Measurements from ENCODE around the gene TEX11. TPM values are rescaled to one million over a fixed set of nuclear protein-coding genes. Genes with fewer than 3 reads are reported as not detected.

Gene TEX11
- total and polyA plus RNA-seq, 2 experiments from 2014 or later: 0.60 to 1.0 TPM

DNA sequence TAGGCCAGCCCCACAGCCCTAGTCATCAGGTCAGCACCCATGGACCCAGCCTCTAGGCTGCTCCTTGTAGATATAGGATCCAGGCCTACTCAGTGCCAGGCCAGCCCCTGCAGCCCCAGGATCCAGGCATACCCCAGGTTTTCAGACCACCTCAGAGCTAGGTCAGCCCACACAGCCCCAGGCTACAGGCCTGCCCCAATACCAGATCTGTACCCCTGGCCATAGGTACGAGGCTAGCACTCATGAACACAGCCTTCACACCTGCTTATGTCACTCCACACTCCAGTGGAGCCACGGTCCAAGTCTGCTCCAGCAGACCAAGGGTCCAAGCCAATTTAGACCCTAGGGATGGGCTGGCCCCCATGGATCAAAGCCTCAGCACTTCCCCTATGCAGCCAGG is 272.8 kb downstream of the TEX11 start (continued):
- TF ChIP-seq, protein P1, sequence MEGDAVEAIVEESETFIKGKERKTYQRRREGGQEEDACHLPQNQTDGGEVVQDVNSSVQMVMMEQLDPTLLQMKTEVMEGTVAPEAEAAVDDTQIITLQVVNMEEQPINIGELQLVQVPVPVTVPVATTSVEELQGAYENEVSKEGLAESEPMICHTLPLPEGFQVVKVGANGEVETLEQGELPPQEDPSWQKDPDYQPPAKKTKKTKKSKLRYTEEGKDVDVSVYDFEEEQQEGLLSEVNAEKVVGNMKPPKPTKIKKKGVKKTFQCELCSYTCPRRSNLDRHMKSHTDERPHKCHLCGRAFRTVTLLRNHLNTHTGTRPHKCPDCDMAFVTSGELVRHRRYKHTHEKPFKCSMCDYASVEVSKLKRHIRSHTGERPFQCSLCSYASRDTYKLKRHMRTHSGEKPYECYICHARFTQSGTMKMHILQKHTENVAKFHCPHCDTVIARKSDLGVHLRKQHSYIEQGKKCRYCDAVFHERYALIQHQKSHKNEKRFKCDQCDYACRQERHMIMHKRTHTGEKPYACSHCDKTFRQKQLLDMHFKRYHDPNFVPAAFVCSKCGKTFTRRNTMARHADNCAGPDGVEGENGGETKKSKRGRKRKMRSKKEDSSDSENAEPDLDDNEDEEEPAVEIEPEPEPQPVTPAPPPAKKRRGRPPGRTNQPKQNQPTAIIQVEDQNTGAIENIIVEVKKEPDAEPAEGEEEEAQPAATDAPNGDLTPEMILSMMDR (conservative IDR thresholded peaks at IDR 0.05; ENCODE audit: low read depth in 2 of 2): no peak

DNA sequence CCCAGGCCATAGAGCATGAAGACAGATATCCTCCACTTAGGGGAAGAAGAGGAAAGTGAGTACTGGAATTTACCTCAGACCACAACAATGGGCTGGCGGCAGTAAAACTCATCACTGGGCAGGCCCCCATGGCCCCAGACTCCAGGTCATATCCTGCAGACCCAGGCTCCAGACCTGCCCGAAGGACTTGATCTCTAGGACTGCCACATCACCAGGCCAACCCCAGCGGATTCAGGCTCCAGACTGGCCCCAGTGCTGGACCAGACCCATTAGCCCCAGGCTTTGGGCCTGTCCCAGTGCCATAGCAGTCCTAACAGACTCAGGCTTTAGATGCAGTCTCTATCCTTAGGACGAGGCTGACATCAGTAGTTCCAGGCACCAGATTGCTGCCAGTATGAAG is 273.3 kb downstream of the TEX11 start:
- H3K79me2 ChIP-seq (replicated peaks; ENCODE audit: insufficient read depth): no peaks in the 10 kb centered on the region
- H3K36me3 ChIP-seq (ENCODE audit: insufficient read depth): no peaks in the 10 kb centered on the region
- DNase-seq (ENCODE audit: low spot score): no peak
- no peaks in the 10 kb centered on the region for H4K20me1 ChIP-seq (replicated peaks; ENCODE audit: insufficient read depth)
- H3K9me3 Mint-ChIP-seq: peaks cover 9% of the 10 kb centered on the region
- no peak overlapping the region for H3K4me3 Mint-ChIP-seq
- no peaks in the 10 kb centered on the region for H3K27me3 Mint-ChIP-seq (ENCODE audit: insufficient read depth, low read depth, poor library complexity)
- H3K27me3 ChIP-seq (ENCODE audit: insufficient read depth): no peaks in the 10 kb centered on the region
- no peaks in the 10 kb centered on the region for H3K4me1 ChIP-seq (ENCODE audit: insufficient read depth)
- no peak overlapping the region for H3K27ac Mint-ChIP-seq
- H3K4me2 ChIP-seq: no peak overlapping the region
- ATAC-seq: no peak
- H3F3A ChIP-seq (replicated peaks; ENCODE audit: low read depth): no peaks in the 10 kb centered on the region
- H2AFZ ChIP-seq: no peak overlapping the region
- H3K27ac ChIP-seq (ENCODE audit: low read depth): no peak overlapping the region
- 0 out of 3 replicates have a peak, but pooled peaks cover 3% of the 10 kb centered on the region for H3K36me3 Mint-ChIP-seq (ENCODE audit: low read depth)
- H3K9me2 ChIP-seq (ENCODE audit: insufficient read depth): no peaks in the 10 kb centered on the region
- H3K4me1 Mint-ChIP-seq: no peaks in the 10 kb centered on the region
- H3K4me3 ChIP-seq: no peak overlapping the region
- TF ChIP-seq NANOG (IDR thresholded peaks at IDR 0.05; ENCODE audit: borderline replicate concordance) (no peak), ZNF331 (CRISPR knock-in tag; IDR thresholded peaks at IDR 0.05; ENCODE audit: low read depth) (no peak), ZNF114 (CRISPR knock-in tag; IDR thresholded peaks at IDR 0.05) (no peak), JUNB (IDR thresholded peaks at IDR 0.05; ENCODE audit: unreplicated experiment) (no peak), STAT1 (IDR thresholded peaks at IDR 0.05; ENCODE audit: unreplicated experiment) (no peak), EZH2phosphoT487 (IDR thresholded peaks at IDR 0.05; ENCODE audit: unreplicated experiment) (no peak), POLR2AphosphoS5 (IDR thresholded peaks at IDR 0.05; ENCODE audit: low read depth) (no peak), EZH2 (IDR thresholded peaks at IDR 0.05; ENCODE audit: low read depth, unreplicated experiment) (no peak), CREB1 (CRISPR knock-in tag; IDR thresholded peaks at IDR 0.05; ENCODE audit: low read depth) (no peak)
- TF ChIP-seq, protein P1 (conservative IDR thresholded peaks at IDR 0.05; ENCODE audit: low read depth in 2 of 2): no peak
- TF ChIP-seq, protein P2, sequence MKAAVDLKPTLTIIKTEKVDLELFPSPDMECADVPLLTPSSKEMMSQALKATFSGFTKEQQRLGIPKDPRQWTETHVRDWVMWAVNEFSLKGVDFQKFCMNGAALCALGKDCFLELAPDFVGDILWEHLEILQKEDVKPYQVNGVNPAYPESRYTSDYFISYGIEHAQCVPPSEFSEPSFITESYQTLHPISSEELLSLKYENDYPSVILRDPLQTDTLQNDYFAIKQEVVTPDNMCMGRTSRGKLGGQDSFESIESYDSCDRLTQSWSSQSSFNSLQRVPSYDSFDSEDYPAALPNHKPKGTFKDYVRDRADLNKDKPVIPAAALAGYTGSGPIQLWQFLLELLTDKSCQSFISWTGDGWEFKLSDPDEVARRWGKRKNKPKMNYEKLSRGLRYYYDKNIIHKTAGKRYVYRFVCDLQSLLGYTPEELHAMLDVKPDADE (IDR thresholded peaks at IDR 0.05): no peak
- TF ChIP-seq, protein P3, sequence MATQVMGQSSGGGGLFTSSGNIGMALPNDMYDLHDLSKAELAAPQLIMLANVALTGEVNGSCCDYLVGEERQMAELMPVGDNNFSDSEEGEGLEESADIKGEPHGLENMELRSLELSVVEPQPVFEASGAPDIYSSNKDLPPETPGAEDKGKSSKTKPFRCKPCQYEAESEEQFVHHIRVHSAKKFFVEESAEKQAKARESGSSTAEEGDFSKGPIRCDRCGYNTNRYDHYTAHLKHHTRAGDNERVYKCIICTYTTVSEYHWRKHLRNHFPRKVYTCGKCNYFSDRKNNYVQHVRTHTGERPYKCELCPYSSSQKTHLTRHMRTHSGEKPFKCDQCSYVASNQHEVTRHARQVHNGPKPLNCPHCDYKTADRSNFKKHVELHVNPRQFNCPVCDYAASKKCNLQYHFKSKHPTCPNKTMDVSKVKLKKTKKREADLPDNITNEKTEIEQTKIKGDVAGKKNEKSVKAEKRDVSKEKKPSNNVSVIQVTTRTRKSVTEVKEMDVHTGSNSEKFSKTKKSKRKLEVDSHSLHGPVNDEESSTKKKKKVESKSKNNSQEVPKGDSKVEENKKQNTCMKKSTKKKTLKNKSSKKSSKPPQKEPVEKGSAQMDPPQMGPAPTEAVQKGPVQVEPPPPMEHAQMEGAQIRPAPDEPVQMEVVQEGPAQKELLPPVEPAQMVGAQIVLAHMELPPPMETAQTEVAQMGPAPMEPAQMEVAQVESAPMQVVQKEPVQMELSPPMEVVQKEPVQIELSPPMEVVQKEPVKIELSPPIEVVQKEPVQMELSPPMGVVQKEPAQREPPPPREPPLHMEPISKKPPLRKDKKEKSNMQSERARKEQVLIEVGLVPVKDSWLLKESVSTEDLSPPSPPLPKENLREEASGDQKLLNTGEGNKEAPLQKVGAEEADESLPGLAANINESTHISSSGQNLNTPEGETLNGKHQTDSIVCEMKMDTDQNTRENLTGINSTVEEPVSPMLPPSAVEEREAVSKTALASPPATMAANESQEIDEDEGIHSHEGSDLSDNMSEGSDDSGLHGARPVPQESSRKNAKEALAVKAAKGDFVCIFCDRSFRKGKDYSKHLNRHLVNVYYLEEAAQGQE (IDR thresholded peaks at IDR 0.05; ENCODE audit: unreplicated experiment): no peak
